ENCODE data around the gene SPOCK2. TPM values are rescaled to one million over a fixed set of nuclear protein-coding genes. Genes with fewer than 3 reads are reported as not detected.

SPOCK2 gene
- total and polyA plus RNA-seq, 2 of the 13 experiments (the other 11 are each of a cell fraction or from before 2014, with no cell fraction given) = 8.6 to 30.6 TPM

DNA sequence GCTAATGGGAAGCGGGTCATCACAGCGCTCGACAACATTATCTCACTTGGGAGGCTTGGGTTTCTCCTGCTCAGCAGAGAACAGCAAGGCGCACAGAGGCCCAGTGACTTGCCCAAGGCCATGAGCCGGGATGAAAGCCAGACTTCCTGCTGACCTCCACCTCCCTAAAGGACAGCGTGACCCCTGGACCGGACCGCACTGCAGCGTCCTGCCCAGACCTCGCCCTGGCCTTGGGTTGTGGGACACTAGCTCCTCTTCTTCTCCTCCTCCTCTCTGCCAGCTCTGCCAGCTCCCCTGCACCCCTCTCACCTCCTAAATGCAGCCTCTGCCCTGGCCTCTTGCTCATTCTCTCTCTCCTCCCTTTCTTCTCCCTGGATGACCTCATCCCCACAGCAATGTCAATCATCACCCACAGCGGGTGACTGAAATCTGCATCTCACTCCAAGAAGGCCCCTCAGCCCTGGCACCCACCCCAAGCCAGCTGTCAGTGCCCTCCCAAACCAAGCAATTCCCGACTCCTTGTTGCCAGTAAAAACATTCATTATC, 19.4 kb downstream of the SPOCK2 start:
- BruUV-seq (replicated peaks) = no TSS peak
- peak overlapping the region; percentile 48 for H3K27ac ChIP-seq (ENCODE audit: extremely low read length, insufficient read depth, low read length)
- WGBS (ENCODE audit: low lambda C conversion rate) = 3% methylated on average over 12 of the region's 12 CpGs
- TF ChIP-seq SALL2 (CRISPR knock-in tag; IDR thresholded peaks at IDR 0.05) = no peak
- TF ChIP-seq NONO (IDR thresholded peaks at IDR 0.05) = no peak
- TF ChIP-seq NONO (CRISPR knock-in tag; conservative IDR thresholded peaks at IDR 0.05) = peak; percentile 61; the same call in 1 of the 2 replicates
- TF ChIP-seq, protein P1, sequence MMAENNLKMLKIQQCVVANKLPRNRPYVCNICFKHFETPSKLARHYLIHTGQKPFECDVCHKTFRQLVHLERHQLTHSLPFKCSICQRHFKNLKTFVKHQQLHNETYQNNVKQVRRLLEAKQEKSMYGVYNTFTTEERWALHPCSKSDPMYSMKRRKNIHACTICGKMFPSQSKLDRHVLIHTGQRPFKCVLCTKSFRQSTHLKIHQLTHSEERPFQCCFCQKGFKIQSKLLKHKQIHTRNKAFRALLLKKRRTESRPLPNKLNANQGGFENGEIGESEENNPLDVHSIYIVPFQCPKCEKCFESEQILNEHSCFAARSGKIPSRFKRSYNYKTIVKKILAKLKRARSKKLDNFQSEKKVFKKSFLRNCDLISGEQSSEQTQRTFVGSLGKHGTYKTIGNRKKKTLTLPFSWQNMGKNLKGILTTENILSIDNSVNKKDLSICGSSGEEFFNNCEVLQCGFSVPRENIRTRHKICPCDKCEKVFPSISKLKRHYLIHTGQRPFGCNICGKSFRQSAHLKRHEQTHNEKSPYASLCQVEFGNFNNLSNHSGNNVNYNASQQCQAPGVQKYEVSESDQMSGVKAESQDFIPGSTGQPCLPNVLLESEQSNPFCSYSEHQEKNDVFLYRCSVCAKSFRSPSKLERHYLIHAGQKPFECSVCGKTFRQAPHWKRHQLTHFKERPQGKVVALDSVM (CRISPR knock-in tag; IDR thresholded peaks at IDR 0.05) = 0 out of 2 replicates have a peak, but pooled peaks have one; percentile 55
- TF ChIP-seq, protein P2, sequence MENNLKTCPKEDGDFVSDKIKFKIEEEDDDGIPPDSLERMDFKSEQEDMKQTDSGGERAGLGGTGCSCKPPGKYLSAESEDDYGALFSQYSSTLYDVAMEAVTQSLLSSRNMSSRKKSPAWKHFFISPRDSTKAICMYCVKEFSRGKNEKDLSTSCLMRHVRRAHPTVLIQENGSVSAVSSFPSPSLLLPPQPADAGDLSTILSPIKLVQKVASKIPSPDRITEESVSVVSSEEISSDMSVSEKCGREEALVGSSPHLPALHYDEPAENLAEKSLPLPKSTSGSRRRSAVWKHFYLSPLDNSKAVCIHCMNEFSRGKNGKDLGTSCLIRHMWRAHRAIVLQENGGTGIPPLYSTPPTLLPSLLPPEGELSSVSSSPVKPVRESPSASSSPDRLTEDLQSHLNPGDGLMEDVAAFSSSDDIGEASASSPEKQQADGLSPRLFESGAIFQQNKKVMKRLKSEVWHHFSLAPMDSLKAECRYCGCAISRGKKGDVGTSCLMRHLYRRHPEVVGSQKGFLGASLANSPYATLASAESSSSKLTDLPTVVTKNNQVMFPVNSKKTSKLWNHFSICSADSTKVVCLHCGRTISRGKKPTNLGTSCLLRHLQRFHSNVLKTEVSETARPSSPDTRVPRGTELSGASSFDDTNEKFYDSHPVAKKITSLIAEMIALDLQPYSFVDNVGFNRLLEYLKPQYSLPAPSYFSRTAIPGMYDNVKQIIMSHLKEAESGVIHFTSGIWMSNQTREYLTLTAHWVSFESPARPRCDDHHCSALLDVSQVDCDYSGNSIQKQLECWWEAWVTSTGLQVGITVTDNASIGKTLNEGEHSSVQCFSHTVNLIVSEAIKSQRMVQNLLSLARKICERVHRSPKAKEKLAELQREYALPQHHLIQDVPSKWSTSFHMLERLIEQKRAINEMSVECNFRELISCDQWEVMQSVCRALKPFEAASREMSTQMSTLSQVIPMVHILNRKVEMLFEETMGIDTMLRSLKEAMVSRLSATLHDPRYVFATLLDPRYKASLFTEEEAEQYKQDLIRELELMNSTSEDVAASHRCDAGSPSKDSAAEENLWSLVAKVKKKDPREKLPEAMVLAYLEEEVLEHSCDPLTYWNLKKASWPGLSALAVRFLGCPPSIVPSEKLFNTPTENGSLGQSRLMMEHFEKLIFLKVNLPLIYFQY (CRISPR knock-in tag; IDR thresholded peaks at IDR 0.05; ENCODE audit: borderline replicate concordance) = peak; percentile 64; the same call in 1 of the 2 replicates
- TF ChIP-seq PHF21A (CRISPR knock-in tag; IDR thresholded peaks at IDR 0.05) = peak; percentile 71
- 0 out of 2 replicates have a peak, but pooled peaks have one; percentile 78 for TF ChIP-seq JUN (CRISPR knock-in tag; IDR thresholded peaks at IDR 0.05)
- peak; percentile 82 for TF ChIP-seq HDAC2 (CRISPR knock-in tag; IDR thresholded peaks at IDR 0.05)
- no peak for TF ChIP-seq FOXA1 (IDR thresholded peaks at IDR 0.05)
- no peak for TF ChIP-seq FOXA1 (CRISPR knock-in tag; IDR thresholded peaks at IDR 0.05)
- TF ChIP-seq, protein P3, sequence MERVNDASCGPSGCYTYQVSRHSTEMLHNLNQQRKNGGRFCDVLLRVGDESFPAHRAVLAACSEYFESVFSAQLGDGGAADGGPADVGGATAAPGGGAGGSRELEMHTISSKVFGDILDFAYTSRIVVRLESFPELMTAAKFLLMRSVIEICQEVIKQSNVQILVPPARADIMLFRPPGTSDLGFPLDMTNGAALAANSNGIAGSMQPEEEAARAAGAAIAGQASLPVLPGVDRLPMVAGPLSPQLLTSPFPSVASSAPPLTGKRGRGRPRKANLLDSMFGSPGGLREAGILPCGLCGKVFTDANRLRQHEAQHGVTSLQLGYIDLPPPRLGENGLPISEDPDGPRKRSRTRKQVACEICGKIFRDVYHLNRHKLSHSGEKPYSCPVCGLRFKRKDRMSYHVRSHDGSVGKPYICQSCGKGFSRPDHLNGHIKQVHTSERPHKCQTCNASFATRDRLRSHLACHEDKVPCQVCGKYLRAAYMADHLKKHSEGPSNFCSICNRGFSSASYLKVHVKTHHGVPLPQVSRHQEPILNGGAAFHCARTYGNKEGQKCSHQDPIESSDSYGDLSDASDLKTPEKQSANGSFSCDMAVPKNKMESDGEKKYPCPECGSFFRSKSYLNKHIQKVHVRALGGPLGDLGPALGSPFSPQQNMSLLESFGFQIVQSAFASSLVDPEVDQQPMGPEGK (CRISPR knock-in tag; IDR thresholded peaks at IDR 0.05) = peak; percentile 41; the same call in 1 of the 2 replicates
- peak; percentile 66; the same call in 1 of the 2 replicates for TF ChIP-seq ZNF451 (CRISPR knock-in tag; IDR thresholded peaks at IDR 0.05)
- peak; percentile 44; the same call in 1 of the 2 replicates for TF ChIP-seq ZNF792 (CRISPR knock-in tag; IDR thresholded peaks at IDR 0.05)
- TF ChIP-seq, protein P4, sequence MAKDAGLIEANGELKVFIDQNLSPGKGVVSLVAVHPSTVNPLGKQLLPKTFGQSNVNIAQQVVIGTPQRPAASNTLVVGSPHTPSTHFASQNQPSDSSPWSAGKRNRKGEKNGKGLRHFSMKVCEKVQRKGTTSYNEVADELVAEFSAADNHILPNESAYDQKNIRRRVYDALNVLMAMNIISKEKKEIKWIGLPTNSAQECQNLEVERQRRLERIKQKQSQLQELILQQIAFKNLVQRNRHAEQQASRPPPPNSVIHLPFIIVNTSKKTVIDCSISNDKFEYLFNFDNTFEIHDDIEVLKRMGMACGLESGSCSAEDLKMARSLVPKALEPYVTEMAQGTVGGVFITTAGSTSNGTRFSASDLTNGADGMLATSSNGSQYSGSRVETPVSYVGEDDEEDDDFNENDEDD (CRISPR knock-in tag; IDR thresholded peaks at IDR 0.05; ENCODE audit: borderline replicate concordance) = peak; percentile 17; the same call in 1 of the 2 replicates
- TF ChIP-seq ZNF616 (CRISPR knock-in tag; IDR thresholded peaks at IDR 0.05; ENCODE audit: low read depth) = 0 out of 2 replicates have a peak, but pooled peaks have one; percentile 59
- no peak for TF ChIP-seq ZNF777 (CRISPR knock-in tag; IDR thresholded peaks at IDR 0.05)

More for the DNA sequence above, 19.4 kb downstream of the SPOCK2 start:
- peak; percentile 82 for FAIRE-seq
- H3K79me2 ChIP-seq (ENCODE audit: insufficient read depth, low read length) = no peaks in the 10 kb centered on the region
- H3K36me3 ChIP-seq (replicated peaks in 1 of 2; ENCODE audit: control insufficient read depth in 1 of 2, insufficient read depth in 2 of 2, low read length in 2 of 2) = no peaks in the 10 kb centered on the region
- peaks cover 0 to 14% of the 10 kb centered on the region in 2 experiments; a peak in 3 of 5 replicates for H3K27me3 ChIP-seq (ENCODE audit: control insufficient read depth in 1 of 2, insufficient read depth in 2 of 2, low read length in 2 of 2)
- H3K4me3 ChIP-seq (replicated peaks in 1 of 3; ENCODE audit: insufficient read depth in 1 of 3, low read depth in 2 of 3, low read length in 3 of 3) = peak overlapping the region in 2 of 3 experiments; percentile 35 to 60; a peak in 4 of 6 replicates
- peak overlapping the region; percentile 85 for H3K4me2 ChIP-seq (ENCODE audit: low read depth, low read length)
- no peaks in the 10 kb centered on the region for H3K9me3 ChIP-seq (ENCODE audit: low read length)
- H3K9ac ChIP-seq (ENCODE audit: insufficient read depth, low read depth, low read length) = peak overlapping the region; percentile 9
- H3K4me1 ChIP-seq (ENCODE audit: insufficient read depth, low read length) = peaks cover 67% of the 10 kb centered on the region
- in situ Hi-C loops (cut with HindIII; ENCODE audit: extremely low pct_ligation_motif_present, low pct_unique_long_range_greater_than_20kb) = no loop called here
- intact Hi-C loops (cut with micrococcal nuclease; ENCODE audit: unreplicated experiment) = no loop called here
- CTCF ChIA-PET (ENCODE audit: low intra/inter-chr PET ratio, low total read pairs) = no interaction called here
- peak; percentile 65 for DNase-seq (ENCODE audit: low spot score)
- peak; percentile 75 for ATAC-seq
- H2AFZ ChIP-seq (ENCODE audit: low read length) = no peak overlapping the region
- H4K20me1 ChIP-seq (ENCODE audit: insufficient read depth, low read length) = no peaks in the 10 kb centered on the region
- POLR2A ChIA-PET = interaction anchor here (1.0 to 1.2 kb wide), 3 partner anchors 14 to 204 kb away, joined by 3 to 4 read pairs (median 4); no protein-coding TSS in a partner anchor

All from HepG2 (cell line).